Panc1 (cell line): ENCODE data around the gene QKI. TPM values are rescaled to one million over a fixed set of nuclear protein-coding genes. Genes with fewer than 3 reads are reported as not detected.

Experiments used
- ATAC-seq: fragments of 200-7000 bp; cut with Tn5 transposase; 2 replicates; pipeline ENCODE4 v1.9.1; 2020; ENCODE audit warnings: mild to moderate bottlenecking, moderate library complexity
- BruUV-seq: library from RNA; stranded (reverse); fragments of 400-500 nt; replicated peaks from 2 replicates; lab custom pipeline; 2021; lab: Mats Ljungman, UMichigan
- CTCF ChIA-PET: fragments of 300-600 bp; sonication (Branson Sonifier 250); formaldehyde crosslinking; loops from one replicate; lab custom pipeline; 2022; ENCODE audit warnings: antibody characterized with exemption; lab: Charles Lee
- POLR2A ChIA-PET: fragments of 300-600 bp; sonication (Branson Sonifier 250); formaldehyde crosslinking; loops from one replicate; lab custom pipeline; 2022; ENCODE audit warnings: antibody characterized with exemption; lab: Charles Lee
- DNase-seq: peaks from one replicate; pipeline ENCODE4 v3.0.0-alpha.2; 2010; ENCODE audit warnings: low read depth, low spot score
- H3K27ac ChIP-seq: 2 replicates; pipeline ENCODE4 v1.5.1; 2011; ENCODE audit warnings: mild to moderate bottlenecking, low read length, inconsistent platforms
- H3K27me3 ChIP-seq: fragments of 200-500 bp; sonication (Bioruptor generic); 2 replicates; pipeline ENCODE4 v1.6.0; 2014; ENCODE audit warnings: low read length, inconsistent platforms; ENCODE audit not compliant: control insufficient read depth, insufficient read depth
- H3K36me3 ChIP-seq: fragments of 200-500 bp; sonication (Bioruptor generic); 2 replicates; pipeline ENCODE4 v1.5.1; 2014; ENCODE audit warnings: inconsistent platforms, mild to moderate bottlenecking, low read length, moderate library complexity; ENCODE audit not compliant: control insufficient read depth, insufficient read depth
- H3K4me1 ChIP-seq: 2 replicates; pipeline ENCODE4 v1.5.1; 2011; ENCODE audit warnings: inconsistent platforms, mild to moderate bottlenecking, low read length, moderate library complexity; ENCODE audit not compliant: control insufficient read depth, insufficient read depth
- H3K4me3 ChIP-seq, 2 experiments: 2 replicates each; pipeline ENCODE4 v1.5.1; 2011 to 2012; ENCODE audit warnings: low read depth in 2 of 2, low read length in 2 of 2, mild to moderate bottlenecking in 2 of 2, inconsistent platforms in 1 of 2, moderate library complexity in 1 of 2
- H3K9me3 ChIP-seq: fragments of 200-500 bp; sonication (Bioruptor generic); 2 replicates; pipeline ENCODE4 v1.5.1; 2014; ENCODE audit warnings: low read depth, mild to moderate bottlenecking, inconsistent platforms, low read length, moderate library complexity; ENCODE audit not compliant: control insufficient read depth, insufficient read depth
- POLR2AphosphoS5 ChIP-seq: IDR thresholded peaks from 2 replicates; pipeline ENCODE4 v1.6.1; 2012; ENCODE audit warnings: mild to moderate bottlenecking, low read depth, low read length, moderate library complexity
- SIN3A ChIP-seq: IDR thresholded peaks from 2 replicates; pipeline ENCODE4 v1.6.1; 2012; ENCODE audit warnings: low read depth, mild to moderate bottlenecking, low read length, moderate library complexity, borderline replicate concordance; ENCODE audit not compliant: insufficient read depth
- TCF7L2 ChIP-seq: IDR thresholded peaks from 2 replicates; pipeline ENCODE4 v1.6.1; 2011; ENCODE audit warnings: mild to moderate bottlenecking, low read depth, low read length, inconsistent platforms
- in situ Hi-C: cut with HindIII; loops from 2 replicates; pipeline ENCODE4 v1.10.0; 2016; ENCODE audit warnings: low sequenced_read_pairs, low pct_unique_long_range_greater_than_20kb
- intact Hi-C: fragments of 100-400 bp; cut with micrococcal nuclease; formaldehyde crosslinking; loops from one replicate; pipeline ENCODE4 v1.10.0; 2022; ENCODE audit not compliant: unreplicated experiment
- total RNA-seq: library from RNA; stranded (reverse); gene quantifications from one replicate; pipeline ENCODE4 v1.2.1, GENCODE V29; 2021; ENCODE audit not compliant: unreplicated experiment
- TF ChIP-seq, protein P1 (sequence below), 2 experiments: IDR thresholded peaks; 2 replicates each; pipeline ENCODE4 v1.6.1; 2011 to 2012; ENCODE audit warnings: low read depth in 2 of 2, control low read depth in 1 of 2, low read length in 1 of 2, mild to moderate bottlenecking in 1 of 2, moderate library complexity in 1 of 2; ENCODE audit not compliant: insufficient read depth in 1 of 2
- TF ChIP-seq, protein P2 (sequence below): fragments of 450-650 bp; IDR thresholded peaks from 2 replicates; pipeline ENCODE4 v1.5.1; 2017; ENCODE audit warnings: mild to moderate bottlenecking

The QKI gene
- total RNA-seq, 1 experiment from 2014 or later: 176 TPM

DNA sequence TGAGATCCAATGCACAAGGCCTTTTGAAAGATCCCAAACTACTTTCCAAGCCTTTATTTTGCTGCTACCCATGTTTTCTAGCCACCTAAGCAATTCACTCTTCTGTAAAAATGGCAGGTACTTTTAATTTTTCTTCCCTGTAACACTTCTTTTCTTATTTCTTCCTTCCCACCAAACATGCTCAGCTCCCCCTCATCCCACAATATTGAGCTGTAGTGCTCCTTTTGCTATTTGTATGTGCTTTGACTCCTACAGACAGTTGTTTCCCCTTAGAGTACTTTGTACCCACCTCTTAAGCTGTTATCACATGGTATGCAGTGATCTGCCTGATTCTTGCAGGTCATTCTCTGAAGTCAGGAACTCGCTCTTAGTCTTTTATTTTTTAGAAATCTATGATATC is 49.3 kb downstream of the QKI start:
- POLR2A ChIA-PET: no interaction called here
- peaks cover 5% of the 10 kb centered on the region; the same call in 1 of the 2 replicates for H3K9me3 ChIP-seq
- CTCF ChIA-PET: no interaction called here

DNA sequence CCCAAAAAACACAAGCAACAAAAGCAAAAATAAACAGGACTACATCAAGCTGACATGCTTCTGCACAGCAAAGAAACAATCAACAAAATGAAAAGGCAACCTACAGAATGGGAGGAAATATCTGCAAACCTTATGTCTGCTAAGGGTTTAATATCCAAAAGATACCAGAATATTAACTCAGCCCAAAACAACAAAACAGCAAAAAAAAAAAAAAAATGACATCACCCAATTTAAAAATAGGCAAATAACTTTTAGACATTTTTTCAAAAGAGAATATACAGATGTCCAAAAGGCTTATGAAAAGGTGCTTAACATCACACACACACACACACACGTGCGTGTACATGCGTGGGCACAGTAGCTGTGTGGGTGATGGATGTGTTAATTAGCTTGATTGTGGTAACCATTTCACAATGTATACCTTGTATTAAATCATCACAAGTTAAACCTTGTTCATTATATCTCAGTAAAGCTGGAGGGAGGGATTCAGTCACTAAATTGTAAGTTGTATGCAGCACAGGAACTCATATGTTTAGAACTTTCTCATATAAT is 52.4 kb downstream of the QKI start:
- BruUV-seq: no TSS peak
- peaks cover 2% of the 10 kb centered on the region; the same call in 1 of the 2 replicates for H3K36me3 ChIP-seq
- POLR2A ChIA-PET: no interaction called here
- DNase-seq (no peak), ATAC-seq (no peak)
- TF ChIP-seq, protein P1, sequence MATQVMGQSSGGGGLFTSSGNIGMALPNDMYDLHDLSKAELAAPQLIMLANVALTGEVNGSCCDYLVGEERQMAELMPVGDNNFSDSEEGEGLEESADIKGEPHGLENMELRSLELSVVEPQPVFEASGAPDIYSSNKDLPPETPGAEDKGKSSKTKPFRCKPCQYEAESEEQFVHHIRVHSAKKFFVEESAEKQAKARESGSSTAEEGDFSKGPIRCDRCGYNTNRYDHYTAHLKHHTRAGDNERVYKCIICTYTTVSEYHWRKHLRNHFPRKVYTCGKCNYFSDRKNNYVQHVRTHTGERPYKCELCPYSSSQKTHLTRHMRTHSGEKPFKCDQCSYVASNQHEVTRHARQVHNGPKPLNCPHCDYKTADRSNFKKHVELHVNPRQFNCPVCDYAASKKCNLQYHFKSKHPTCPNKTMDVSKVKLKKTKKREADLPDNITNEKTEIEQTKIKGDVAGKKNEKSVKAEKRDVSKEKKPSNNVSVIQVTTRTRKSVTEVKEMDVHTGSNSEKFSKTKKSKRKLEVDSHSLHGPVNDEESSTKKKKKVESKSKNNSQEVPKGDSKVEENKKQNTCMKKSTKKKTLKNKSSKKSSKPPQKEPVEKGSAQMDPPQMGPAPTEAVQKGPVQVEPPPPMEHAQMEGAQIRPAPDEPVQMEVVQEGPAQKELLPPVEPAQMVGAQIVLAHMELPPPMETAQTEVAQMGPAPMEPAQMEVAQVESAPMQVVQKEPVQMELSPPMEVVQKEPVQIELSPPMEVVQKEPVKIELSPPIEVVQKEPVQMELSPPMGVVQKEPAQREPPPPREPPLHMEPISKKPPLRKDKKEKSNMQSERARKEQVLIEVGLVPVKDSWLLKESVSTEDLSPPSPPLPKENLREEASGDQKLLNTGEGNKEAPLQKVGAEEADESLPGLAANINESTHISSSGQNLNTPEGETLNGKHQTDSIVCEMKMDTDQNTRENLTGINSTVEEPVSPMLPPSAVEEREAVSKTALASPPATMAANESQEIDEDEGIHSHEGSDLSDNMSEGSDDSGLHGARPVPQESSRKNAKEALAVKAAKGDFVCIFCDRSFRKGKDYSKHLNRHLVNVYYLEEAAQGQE (IDR thresholded peaks at IDR 0.05; ENCODE audit: insufficient read depth in 1 of 2, low read depth in 2 of 2, low read length in 1 of 2): no peak
- TF ChIP-seq, protein P2, sequence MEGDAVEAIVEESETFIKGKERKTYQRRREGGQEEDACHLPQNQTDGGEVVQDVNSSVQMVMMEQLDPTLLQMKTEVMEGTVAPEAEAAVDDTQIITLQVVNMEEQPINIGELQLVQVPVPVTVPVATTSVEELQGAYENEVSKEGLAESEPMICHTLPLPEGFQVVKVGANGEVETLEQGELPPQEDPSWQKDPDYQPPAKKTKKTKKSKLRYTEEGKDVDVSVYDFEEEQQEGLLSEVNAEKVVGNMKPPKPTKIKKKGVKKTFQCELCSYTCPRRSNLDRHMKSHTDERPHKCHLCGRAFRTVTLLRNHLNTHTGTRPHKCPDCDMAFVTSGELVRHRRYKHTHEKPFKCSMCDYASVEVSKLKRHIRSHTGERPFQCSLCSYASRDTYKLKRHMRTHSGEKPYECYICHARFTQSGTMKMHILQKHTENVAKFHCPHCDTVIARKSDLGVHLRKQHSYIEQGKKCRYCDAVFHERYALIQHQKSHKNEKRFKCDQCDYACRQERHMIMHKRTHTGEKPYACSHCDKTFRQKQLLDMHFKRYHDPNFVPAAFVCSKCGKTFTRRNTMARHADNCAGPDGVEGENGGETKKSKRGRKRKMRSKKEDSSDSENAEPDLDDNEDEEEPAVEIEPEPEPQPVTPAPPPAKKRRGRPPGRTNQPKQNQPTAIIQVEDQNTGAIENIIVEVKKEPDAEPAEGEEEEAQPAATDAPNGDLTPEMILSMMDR: no peak
- TF ChIP-seq TCF7L2: no peak
- no peak for TF ChIP-seq SIN3A
- no peak for TF ChIP-seq POLR2AphosphoS5
- no peaks in the 10 kb centered on the region for H3K27me3 ChIP-seq
- in situ Hi-C loops (no loop called here), intact Hi-C loops (no loop called here)
- H3K27ac ChIP-seq: no peak overlapping the region
- peaks cover 34% of the 10 kb centered on the region for H3K9me3 ChIP-seq
- CTCF ChIA-PET: no interaction called here
- H3K4me3 ChIP-seq: no peak overlapping the region
- no peaks in the 10 kb centered on the region for H3K4me1 ChIP-seq

More for the DNA sequence above, 49.3 kb downstream of the QKI start:
- TF ChIP-seq TCF7L2: no peak
- TF ChIP-seq, protein P1 (IDR thresholded peaks at IDR 0.05; ENCODE audit: insufficient read depth in 1 of 2, low read depth in 2 of 2, low read length in 1 of 2): no peak
- no peak for TF ChIP-seq POLR2AphosphoS5
- no peak for TF ChIP-seq SIN3A
- TF ChIP-seq, protein P2: no peak
- Histone ChIP-seq H3K27ac (no peak overlapping the region), H3K4me1 (peaks cover 19% of the 10 kb centered on the region), H3K4me3 (no peak overlapping the region), H3K27me3 (no peaks in the 10 kb centered on the region), H3K36me3 (no peaks in the 10 kb centered on the region)
- intact Hi-C loops: no loop called here
- DNase-seq: no peak
- no peak for ATAC-seq
- in situ Hi-C loops: no loop called here
- BruUV-seq: no TSS peak
